GM23338 (cell line): Measurements from ENCODE around the gene PDE4B. TPM values are rescaled to one million over a fixed set of nuclear protein-coding genes. Genes with fewer than 3 reads are reported as not detected.
A peak's percentile ranks its signal among the peaks of the same experiment; 100 is the strongest.

Source experiments
- ATAC-seq: fragments of 200-7000 bp; cut with Tn5 transposase; 3 replicates; pipeline ENCODE4 v1.9.1; 2020
- DNase-seq: peaks from one replicate; pipeline ENCODE4 v3.0.0-alpha.2; 2015; ENCODE audit warnings: low spot score
- H2AFZ ChIP-seq: fragments of 200-600 bp; sonication (generic); 2 replicates; pipeline ENCODE4 v1.8.0; 2016; ENCODE audit warnings: antibody characterized with exemption, mild to moderate bottlenecking, moderate library complexity
- H3F3A ChIP-seq: fragments of 200-600 bp; sonication (generic); replicated peaks from 2 replicates; pipeline ENCODE4 v1.8.0; 2017; ENCODE audit warnings: antibody characterized with exemption, mixed run types, low read depth
- H3K27ac ChIP-seq: fragments of 200-600 bp; sonication (generic); 2 replicates; pipeline ENCODE4 v1.6.1; 2016; ENCODE audit warnings: low read depth
- H3K27me3 ChIP-seq: fragments of 200-600 bp; sonication (generic); 2 replicates; pipeline ENCODE4 v1.8.0; 2016; ENCODE audit warnings: mild to moderate bottlenecking, mixed run types, moderate library complexity; ENCODE audit not compliant: insufficient read depth
- H3K36me3 ChIP-seq: fragments of 200-600 bp; sonication (generic); 2 replicates; pipeline ENCODE4 v1.8.0; 2016; ENCODE audit warnings: mild to moderate bottlenecking; ENCODE audit not compliant: insufficient read depth
- H3K4me1 ChIP-seq: fragments of 200-600 bp; sonication (generic); 2 replicates; pipeline ENCODE4 v1.8.0; 2016; ENCODE audit warnings: mild to moderate bottlenecking, moderate library complexity; ENCODE audit not compliant: insufficient read depth
- H3K4me2 ChIP-seq: fragments of 200-600 bp; sonication (generic); 2 replicates; pipeline ENCODE4 v1.7.1; 2017; ENCODE audit warnings: mixed run types
- H3K4me3 ChIP-seq: fragments of 200-600 bp; sonication (generic); 2 replicates; pipeline ENCODE4 v1.6.1; 2016; ENCODE audit warnings: mixed run types
- H3K79me2 ChIP-seq: fragments of 200-600 bp; sonication (generic); replicated peaks from 2 replicates; pipeline ENCODE4 v1.8.0; 2017; ENCODE audit warnings: mild to moderate bottlenecking; ENCODE audit not compliant: insufficient read depth
- H3K9me2 ChIP-seq: fragments of 200-600 bp; sonication (generic); 2 replicates; pipeline ENCODE4 v1.8.0; 2017; ENCODE audit not compliant: insufficient read depth
- H4K20me1 ChIP-seq: fragments of 200-600 bp; sonication (generic); replicated peaks from 2 replicates; pipeline ENCODE4 v1.8.0; 2017; ENCODE audit warnings: mild to moderate bottlenecking; ENCODE audit not compliant: insufficient read depth
- H3K27ac Mint-ChIP-seq: 2 replicates; pipeline ENCODE4 v1.8.0; 2020; ENCODE audit warnings: inconsistent platforms, mild to moderate bottlenecking, moderate library complexity, mixed read lengths
- H3K27me3 Mint-ChIP-seq: 3 replicates; pipeline ENCODE4 v1.8.0; 2022; ENCODE audit warnings: low read depth, mild to moderate bottlenecking, moderate library complexity, mixed read lengths, inconsistent platforms; ENCODE audit not compliant: insufficient read depth, poor library complexity
- H3K36me3 Mint-ChIP-seq: 3 replicates; pipeline ENCODE4 v1.8.0; 2021; ENCODE audit warnings: low read depth, mild to moderate bottlenecking, inconsistent platforms, moderate library complexity, mixed read lengths
- H3K4me1 Mint-ChIP-seq: 3 replicates; pipeline ENCODE4 v1.8.0; 2020; ENCODE audit warnings: mild to moderate bottlenecking, inconsistent platforms, mixed read lengths
- H3K4me3 Mint-ChIP-seq: 3 replicates; pipeline ENCODE4 v1.8.0; 2021; ENCODE audit warnings: moderate library complexity, mild to moderate bottlenecking, inconsistent platforms, mixed read lengths
- H3K9me3 Mint-ChIP-seq: 3 replicates; pipeline ENCODE4 v1.8.0; 2020; ENCODE audit warnings: moderate library complexity, mild to moderate bottlenecking, inconsistent platforms, mixed read lengths
- CREB1 ChIP-seq: fragments of 250-450 bp; sonication (Bioruptor Pico); IDR thresholded peaks from 2 replicates; pipeline ENCODE4 v1.5.0; 2020; ENCODE audit warnings: low read depth, mild to moderate bottlenecking, moderate library complexity
- CTCF ChIP-seq, 2 experiments: fragments of 200-600 bp in 1 of 2; sonication (generic) in 1 of 2; conservative IDR thresholded peaks; 2 replicates each; pipeline versions ENCODE4 v1.5.1 to v1.6.1; 2016 to 2017; ENCODE audit warnings: antibody characterized with exemption in 2 of 2, low read depth in 2 of 2, mild to moderate bottlenecking in 2 of 2, moderate library complexity in 1 of 2
- ETS1 ChIP-seq: IDR thresholded peaks from 2 replicates; pipeline ENCODE4 v1.6.1; 2016; ENCODE audit warnings: antibody characterized with exemption
- EZH2 ChIP-seq: fragments of 200-600 bp; sonication (generic); IDR thresholded peaks from one replicate; pipeline ENCODE4 v1.8.0; 2017; ENCODE audit warnings: antibody characterized with exemption, mild to moderate bottlenecking, low read depth; ENCODE audit not compliant: unreplicated experiment
- EZH2phosphoT487 ChIP-seq: fragments of 200-600 bp; sonication (generic); IDR thresholded peaks from one replicate; pipeline ENCODE4 v1.8.1; 2018; ENCODE audit warnings: antibody characterized with exemption; ENCODE audit not compliant: unreplicated experiment
- JUNB ChIP-seq: IDR thresholded peaks from one replicate; pipeline ENCODE4 v1.6.1; 2016; ENCODE audit warnings: antibody characterized with exemption; ENCODE audit not compliant: unreplicated experiment
- NANOG ChIP-seq: IDR thresholded peaks from 2 replicates; pipeline ENCODE4 v1.6.1; 2016; ENCODE audit warnings: antibody characterized with exemption, borderline replicate concordance
- POLR2AphosphoS5 ChIP-seq: IDR thresholded peaks from 2 replicates; pipeline ENCODE4 v1.6.1; 2016; ENCODE audit warnings: antibody characterized with exemption, low read depth
- REST ChIP-seq: IDR thresholded peaks from one replicate; pipeline ENCODE4 v1.6.1; 2018; ENCODE audit warnings: antibody characterized with exemption; ENCODE audit not compliant: unreplicated experiment
- STAT1 ChIP-seq: IDR thresholded peaks from one replicate; pipeline ENCODE4 v1.6.1; 2016; ENCODE audit warnings: antibody characterized with exemption; ENCODE audit not compliant: unreplicated experiment
- ZNF114 ChIP-seq: fragments of 250-450 bp; sonication (Bioruptor Pico); IDR thresholded peaks from 2 replicates; pipeline ENCODE4 v1.5.0; 2020; ENCODE audit warnings: mild to moderate bottlenecking, moderate library complexity
- ZNF331 ChIP-seq: fragments of 250-450 bp; sonication (Bioruptor Pico); IDR thresholded peaks from 2 replicates; pipeline ENCODE4 v1.5.0; 2020; ENCODE audit warnings: low read depth, mild to moderate bottlenecking, moderate library complexity
- ZNF462 ChIP-seq: fragments of 250-450 bp; sonication (Bioruptor Pico); IDR thresholded peaks from 2 replicates; pipeline ENCODE4 v1.5.0; 2020; ENCODE audit warnings: mild to moderate bottlenecking, moderate library complexity
- polyA plus RNA-seq: library from polyadenylated mRNA; unstranded; fragments of >200 nt; fragmentation: Nextera tagmentation; extraction: Ambion mirVana; gene quantifications from 2 replicates; pipeline ENCODE4 v1.2.1, GENCODE V29; 2016
- total RNA-seq: library from RNA; depleted of rRNA; stranded (reverse); fragments of >200 nt; shearing (Covaris generic); gene quantifications from 2 replicates; pipeline ENCODE4 v1.2.3, GENCODE V29; 2014

PDE4B gene
- total and polyA plus RNA-seq, 2 experiments from 2014 or later = 14.0 to 25.6 TPM

GRCh38 chr1:66244429-66244828 lies 451.7 kb downstream of the PDE4B start:
- Histone ChIP-seq H3K79me2 (no peaks in the 10 kb centered on the region), H3K4me1 (no peaks in the 10 kb centered on the region), H3K36me3 (no peaks in the 10 kb centered on the region), H3F3A (no peaks in the 10 kb centered on the region), H3K4me2 (no peak overlapping the region), H4K20me1 (no peaks in the 10 kb centered on the region), H3K27ac (no peak overlapping the region), H3K4me3 (no peak overlapping the region), H2AFZ (peak overlapping the region; percentile 54; the same call in 1 of the 2 replicates), H3K9me2 (no peaks in the 10 kb centered on the region), H3K27me3 (no peaks in the 10 kb centered on the region)
- no peaks in the 10 kb centered on the region for H3K9me3 Mint-ChIP-seq
- no peak for DNase-seq
- H3K4me1 Mint-ChIP-seq = no peaks in the 10 kb centered on the region
- no peak for TF ChIP-seq STAT1
- TF ChIP-seq EZH2 = no peak
- TF ChIP-seq ZNF114 (CRISPR knock-in tag) = no peak
- no peak for TF ChIP-seq ZNF462 (CRISPR knock-in tag)
- TF ChIP-seq POLR2AphosphoS5 = no peak
- TF ChIP-seq JUNB = no peak
- TF ChIP-seq EZH2phosphoT487 = no peak
- no peak for TF ChIP-seq ETS1
- no peak for TF ChIP-seq CTCF (conservative IDR thresholded peaks at IDR 0.05; ENCODE audit: low read depth in 2 of 2)
- TF ChIP-seq ZNF331 (CRISPR knock-in tag) = no peak
- no peak for TF ChIP-seq NANOG
- no peak for TF ChIP-seq CREB1 (CRISPR knock-in tag)
- TF ChIP-seq REST = no peak
- peaks cover 2% of the 10 kb centered on the region for H3K27me3 Mint-ChIP-seq
- no peaks in the 10 kb centered on the region for H3K36me3 Mint-ChIP-seq
- ATAC-seq = no peak
- no peak overlapping the region for H3K27ac Mint-ChIP-seq
- H3K4me3 Mint-ChIP-seq = no peak overlapping the region
